SIG-M5 treated with dmso at 0.1 percent for 504 hours (cell line): ENCODE data around the gene ERC2.

Source experiments
- DNase-seq: peaks from one replicate; lab custom pipeline; 2025; ENCODE audit not compliant: unreplicated experiment; lab: John Stamatoyannopoulos, UW

ERC2 gene

DNA sequence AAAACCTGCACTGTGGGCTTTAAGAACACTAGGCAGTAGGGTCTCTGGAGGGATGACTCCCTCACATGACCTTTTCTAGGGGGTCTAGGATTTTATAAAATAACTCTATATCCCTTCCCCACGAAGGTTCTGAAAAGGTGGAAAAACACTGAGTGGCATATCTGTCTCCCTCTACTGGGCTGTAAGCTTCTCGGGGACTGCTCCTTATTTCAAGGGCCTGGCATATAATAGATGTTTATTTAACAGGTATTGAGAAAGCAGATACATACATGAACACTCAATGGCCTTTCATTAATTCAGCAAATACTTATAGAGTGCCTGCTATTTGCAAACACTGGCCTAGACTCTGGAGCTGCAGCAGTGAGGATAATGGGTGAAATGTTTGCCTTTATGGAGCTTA, 834.9 kb downstream of the ERC2 start:
- no peak for DNase-seq

DNA sequence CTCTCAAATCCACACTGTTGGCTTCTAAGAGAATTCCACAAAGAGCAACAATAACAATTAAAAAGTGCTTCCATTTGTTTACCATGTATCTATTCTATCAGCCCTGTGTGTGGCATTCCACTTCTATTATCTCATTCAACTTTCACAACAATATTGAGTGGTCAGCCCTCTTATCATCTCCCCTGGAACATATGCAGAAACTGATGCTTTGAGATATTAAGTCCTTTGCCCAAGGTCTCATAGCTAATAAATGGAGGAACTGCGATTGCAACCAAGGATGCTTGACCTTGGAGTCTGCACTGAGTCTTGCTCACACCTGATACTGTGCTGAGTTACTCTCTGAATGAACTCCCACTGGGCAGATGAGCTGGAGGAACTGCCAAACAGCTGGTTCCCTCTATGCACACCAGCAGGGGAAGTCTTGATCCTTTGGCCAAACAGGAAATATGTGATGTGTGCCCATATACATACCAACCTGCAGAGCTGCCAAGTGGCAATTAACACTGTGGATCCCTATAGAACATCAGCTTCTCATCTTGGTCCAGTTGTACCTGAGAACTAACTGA, 836.4 kb downstream of the ERC2 start:
- DNase-seq = no peak

DNA sequence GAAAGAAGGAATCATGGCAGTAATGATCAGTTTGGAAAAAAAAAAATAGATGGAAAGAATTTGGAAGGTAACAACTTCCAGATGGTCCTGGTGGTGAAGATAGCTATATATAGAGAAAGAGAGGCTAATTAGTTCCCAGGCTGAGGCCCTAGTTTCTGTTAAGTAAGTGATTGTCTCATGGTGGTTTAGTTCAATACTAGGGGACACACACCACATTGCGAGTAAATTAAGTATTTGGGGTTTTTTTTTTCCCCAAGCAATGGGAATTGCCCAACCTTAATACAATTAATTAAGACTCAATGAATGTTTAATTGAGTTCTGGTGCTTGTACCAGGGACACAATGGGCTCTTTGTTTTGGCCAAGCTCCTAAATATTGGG, 837.4 kb downstream of the ERC2 start:
- DNase-seq = no peak

DNA sequence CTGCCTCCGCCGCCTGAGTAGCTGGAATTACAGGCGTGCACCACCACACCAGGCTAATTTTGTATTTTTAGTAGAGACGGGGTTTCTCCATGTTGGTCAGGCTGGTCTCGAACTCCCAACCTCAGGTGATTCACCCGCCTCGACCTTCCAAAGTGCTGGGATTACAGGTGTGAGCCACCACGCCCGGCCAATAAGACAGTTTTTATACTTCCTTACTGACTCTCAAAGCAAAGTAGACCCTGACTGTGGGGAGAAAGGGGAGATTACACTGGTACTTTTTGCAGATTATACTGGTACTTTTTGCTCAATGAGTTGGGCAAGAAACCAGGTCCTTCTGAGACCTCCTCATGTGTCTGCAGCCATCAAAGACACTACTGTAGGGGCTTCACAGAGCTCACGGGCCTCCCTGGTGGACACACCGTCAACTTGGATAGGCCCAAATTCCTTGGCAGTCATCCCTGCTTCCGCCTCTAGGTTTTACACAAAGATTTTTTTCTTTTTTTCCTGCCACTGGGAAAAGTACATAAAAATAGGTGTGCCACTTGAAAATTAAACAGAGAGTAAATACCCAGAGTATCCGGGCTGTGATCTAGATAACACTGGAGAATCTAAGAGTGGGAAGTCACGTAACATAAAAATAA, 837.9 kb downstream of the ERC2 start:
- DNase-seq = no peak

DNA sequence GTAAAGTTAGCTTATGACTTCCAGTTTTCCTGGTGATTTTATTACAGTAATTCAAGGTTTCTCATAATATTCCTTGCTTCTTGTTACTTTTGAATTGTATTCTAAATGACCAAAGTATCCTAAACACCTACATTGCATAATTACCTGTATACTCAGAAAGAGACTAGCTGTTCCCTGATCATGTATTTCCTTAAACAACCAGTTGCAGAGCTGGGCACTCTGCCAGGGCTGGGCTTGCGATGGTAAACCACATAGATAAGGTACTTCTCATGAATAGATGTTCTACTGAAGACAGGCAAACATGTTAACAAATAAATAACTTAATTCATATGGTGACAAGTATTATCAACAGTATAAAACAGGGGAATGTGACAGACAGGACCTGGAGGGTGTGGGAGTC, 838.8 kb downstream of the ERC2 start:
- no peak for DNase-seq

DNA sequence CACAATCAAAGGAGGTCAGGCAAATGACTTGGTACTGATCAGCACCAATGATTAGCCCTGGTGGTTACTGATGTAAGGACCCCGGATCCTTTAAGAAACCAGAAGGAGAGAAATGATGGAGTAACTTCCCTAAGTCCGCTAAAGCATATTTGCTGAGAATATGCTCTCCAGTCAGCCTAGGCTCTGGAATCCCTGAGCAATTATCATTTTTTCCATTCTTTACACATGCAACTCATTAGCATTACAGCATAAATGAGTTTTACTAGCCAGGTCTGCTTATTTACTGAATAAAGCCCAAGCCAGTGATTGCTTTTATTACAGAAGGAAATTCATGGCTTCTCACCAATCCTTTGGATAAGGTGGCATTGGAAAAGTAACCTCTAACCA, 842.0 kb downstream of the ERC2 start:
- DNase-seq = no peak

DNA sequence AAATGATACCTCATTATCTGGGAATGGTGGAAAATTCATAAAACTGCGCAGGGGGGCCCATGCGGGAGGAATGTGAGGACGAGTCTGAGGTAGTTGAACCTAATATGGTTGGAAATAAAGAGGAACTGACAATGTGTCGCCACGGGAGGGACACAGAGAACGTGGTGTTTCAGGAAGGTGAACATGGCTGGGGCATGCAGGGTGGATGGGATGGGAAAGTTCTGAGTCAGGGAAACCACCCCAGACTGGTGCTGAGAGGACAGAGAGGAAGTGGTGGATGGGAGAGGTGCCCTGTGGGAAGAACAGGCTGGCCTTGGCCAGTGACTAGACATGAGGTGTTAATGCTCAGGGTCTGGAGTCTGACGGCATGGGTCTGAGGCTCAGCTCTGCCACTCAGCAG, 844.0 kb downstream of the ERC2 start:
- DNase-seq = no peak

DNA sequence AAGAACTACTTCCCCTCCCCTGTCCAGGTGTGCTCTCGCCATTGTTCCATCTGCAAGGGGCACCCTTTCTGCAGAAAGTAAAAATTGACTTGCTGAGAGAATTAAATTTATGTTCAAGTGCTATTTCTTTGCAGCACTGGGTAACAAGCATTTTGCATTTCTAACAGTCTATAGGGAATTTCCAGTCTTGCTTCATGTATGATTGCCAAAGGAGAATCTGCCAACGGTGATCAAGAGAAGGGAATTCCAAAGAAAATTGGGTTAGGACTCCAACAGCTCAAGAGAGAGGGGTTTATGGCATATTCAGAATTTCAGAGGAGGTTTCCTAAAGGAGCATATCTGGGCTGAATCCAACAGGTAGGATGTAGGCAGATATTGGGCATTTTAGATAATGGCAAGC, 844.5 kb downstream of the ERC2 start:
- DNase-seq = no peak

DNA sequence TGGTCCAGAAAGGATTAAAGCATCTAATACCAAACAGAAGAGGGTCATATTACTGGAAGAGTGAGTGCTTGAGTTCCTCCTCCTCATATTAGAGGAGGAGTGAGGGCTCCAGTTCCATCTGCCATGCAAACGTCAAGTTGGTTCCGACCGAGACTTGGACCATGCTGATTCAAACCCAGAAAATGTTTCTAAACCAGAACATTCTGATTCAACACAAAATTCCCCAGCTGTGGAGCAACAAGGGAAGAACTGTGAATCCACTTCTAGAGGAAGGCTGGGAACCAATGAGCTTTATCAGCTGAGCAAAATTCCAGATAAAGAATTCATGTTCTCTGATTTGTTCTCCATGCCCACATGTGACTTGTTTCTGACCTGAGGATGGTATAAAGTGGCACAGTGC, 845.5 kb downstream of the ERC2 start:
- no peak for DNase-seq

DNA sequence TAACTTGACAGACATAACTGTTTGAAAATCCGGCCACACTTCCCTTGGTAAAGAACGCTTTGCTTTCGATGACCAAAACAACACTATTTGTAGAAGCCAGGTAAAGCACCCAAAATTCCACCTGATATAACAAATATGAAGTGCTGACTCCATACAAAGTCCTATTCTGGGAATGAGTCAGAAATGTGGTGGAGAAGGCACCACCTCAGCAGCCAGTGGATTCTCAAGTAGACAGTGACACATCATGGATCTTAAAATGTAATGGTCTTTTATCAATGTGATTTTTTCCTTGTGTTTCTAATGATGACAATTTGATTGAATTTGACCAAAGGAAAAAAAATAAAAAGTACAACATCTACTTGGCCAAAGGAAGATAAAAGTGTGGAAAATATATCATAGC, 846.2 kb downstream of the ERC2 start:
- no peak for DNase-seq

DNA sequence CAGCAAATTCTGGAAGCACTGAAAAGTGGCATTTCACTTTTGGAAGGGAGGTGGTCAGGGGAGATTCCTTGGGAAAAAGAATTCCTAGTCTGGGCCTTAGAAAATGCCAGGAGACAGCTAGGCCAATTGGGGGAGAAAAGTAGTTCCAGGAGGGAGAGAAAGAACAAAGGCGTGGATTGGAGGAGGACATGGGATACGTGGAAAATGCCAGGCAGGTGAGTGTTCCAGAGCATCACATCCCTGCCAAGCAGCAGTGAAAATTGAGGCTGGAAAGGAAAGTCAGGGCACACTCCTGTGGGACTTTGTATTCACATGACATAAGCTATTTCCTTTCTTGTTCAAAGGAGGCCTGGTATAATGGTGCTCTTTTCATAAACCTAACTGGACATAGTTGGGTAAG, 846.6 kb downstream of the ERC2 start:
- DNase-seq = no peak

DNA sequence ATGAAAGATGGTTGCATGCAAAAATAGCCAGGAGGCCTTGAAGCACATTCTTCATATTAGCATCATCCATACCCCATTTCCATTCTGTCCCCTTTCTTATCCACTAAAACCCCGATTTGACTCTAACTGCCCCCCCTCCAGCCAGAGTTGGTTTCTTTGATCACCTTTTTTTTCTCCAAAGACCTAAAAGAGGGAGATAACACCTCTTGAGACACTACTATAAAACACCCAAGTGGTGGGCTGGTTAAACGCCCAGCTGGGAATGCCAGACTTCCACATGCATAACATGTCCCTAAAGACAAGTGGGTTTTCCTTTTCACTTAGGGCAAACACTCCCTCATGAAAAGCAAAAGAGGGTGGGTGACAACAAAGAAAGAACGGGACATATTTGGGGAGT, 847.2 kb downstream of the ERC2 start:
- DNase-seq = no peak

DNA sequence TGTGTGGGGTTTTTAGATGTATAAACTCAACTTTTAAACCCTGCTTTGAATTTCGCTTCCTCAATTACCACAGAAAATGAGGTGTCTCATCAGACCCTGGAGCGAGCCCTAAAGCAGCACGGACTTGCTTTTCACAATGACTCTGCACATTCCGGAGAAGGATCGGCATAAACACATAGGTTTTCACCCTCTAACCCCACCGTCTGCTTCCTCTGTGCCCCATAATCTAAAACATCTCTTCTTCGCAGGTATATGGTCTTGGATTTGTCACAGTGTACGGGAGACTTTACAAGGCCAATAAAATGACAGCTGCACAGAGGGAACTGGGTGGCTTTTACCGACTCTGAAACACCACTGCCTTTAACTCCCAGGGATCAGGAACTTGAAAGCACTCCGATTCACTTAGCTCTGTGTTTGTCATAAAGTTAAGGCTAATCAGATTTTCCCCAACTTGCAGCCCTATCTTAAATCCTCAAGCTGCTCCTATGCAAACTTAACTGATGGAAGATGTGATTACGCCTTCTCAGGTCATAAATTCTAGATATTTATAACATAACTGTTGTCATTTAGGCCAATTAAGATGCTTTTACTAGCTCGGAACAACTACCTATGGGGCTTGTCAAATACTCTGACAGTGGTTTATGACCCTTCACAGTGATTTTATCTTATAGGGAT, 847.8 kb downstream of the ERC2 start:
- DNase-seq = no peak

DNA sequence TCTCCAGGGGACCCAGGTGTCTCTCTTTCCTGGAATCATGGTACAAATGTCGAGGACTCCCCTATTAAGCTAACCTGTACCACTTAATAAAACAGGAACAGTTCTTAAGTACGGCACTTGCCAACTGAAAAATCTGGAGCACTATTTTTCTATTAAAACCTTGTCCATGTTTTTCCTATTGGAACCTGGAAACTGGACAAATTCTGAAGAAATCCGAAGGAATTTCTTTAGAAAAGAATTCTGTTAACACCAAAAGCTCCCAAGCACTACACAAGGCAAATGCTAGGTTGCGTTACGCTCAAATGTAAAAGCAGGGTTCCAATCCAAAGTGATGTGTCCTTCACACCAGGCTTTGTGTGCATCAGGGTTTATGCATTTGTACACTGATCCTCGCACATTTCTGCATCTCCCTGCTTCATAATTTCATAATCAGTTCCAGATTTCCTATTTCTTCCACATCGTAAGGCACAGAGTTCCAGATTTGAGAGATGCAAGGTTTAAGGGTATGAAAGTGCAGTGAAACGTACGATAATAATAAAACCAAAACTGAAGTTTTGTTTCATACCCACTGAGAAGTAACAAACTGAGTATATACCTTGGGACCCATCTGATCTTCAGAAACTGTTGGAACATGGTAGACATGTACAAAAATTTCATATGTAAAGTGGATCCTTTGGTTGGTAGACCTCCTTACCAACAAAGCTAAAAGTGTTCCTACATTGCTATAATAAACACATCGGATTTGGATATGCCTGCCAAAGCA, 849.0 kb downstream of the ERC2 start:
- no peak for DNase-seq

DNA sequence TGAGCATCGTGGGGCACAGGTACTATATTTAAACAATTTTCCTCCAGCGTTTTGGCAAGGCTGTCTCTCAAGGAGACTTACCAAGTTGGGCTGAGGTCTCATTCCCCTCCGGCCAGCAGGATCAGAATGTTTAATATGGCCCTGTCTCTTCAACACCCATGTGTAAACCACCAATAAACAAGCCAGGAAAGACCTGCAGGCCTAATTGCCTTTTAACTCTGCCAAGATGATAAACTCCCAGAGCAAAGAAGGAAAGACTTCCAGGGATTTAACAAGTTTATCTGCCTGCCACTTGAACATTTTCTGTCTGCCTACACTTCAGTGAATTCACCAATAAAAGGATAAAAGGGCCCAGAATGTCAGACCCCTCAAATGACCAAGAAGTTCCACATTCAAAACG, 850.9 kb downstream of the ERC2 start:
- DNase-seq = no peak

DNA sequence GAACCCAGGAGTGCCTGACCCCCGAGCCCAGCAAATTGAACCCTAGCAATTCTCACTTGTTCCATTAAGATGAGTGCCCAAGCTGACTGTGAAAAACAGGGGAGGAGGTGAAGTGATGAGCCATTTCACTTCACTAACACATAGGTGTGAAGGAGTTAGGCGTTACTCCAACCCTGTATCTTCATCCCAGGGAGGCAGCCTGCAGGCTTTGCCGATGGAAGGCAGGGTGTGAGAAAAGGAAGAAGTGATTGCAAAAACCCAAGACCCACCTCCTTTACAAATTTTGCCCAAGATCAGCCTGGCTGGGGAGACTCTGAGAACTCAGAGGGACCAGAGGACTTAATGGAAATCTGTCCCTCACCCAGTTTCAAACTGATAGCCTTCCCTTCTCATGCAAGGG, 851.5 kb downstream of the ERC2 start:
- DNase-seq = no peak

DNA sequence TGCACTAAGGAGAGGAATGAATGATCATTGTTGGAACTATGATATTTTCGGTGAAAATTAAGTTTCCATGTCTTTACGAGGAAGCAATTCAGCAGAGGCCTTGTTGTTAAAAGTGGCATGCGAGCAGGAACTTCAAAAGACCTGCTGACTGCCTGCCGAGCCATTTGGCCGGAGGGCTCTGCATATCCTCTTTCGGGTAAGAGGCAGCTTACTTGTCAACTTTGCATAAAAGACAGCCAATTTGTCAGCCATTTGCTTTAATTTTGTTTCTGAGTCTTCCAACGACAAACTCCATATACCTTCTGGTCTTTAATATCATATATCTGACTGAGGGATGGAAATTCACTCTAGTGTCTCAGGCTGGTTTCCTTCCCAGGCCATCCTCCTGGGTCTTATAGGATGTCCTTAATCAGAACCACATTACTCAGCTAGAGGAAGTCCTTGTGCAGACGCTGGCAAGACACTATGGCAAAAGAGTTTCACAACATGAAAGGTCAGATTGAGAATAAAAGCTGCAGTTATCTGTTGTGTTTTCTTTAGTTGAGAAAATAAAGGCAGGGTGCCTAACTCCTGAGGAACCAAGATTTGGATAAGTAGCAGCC, 852.5 kb downstream of the ERC2 start:
- no peak for DNase-seq

DNA sequence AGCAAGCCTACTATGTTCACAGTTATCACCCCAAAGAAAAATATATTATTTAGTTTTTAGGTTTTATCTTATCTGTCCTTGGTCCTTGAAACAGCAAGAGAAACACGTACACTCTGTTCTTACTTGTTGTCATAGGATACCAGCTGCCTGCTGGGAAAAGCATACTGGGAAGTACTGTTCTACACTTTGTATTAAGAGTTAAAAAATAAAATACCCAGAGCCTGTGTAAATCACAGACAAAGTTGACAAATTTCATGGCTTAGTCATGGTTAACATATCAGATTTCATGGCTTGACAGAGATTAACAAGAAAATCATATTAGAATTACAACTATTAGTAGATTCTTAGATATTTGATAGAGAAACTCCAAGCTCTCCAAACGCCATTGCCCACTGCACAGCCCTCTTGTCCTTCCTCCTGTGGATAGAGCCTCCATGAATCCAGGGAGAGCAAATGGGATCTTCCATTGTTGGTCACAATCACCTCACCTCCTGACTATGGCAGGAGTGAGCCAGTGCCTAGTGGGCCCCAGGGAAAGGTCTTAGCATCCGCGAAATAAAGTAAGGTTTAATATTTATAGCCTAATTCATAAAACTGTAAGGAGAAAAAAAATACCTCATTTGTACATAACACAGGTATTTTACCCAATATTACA, 853.1 kb downstream of the ERC2 start:
- DNase-seq = no peak

DNA sequence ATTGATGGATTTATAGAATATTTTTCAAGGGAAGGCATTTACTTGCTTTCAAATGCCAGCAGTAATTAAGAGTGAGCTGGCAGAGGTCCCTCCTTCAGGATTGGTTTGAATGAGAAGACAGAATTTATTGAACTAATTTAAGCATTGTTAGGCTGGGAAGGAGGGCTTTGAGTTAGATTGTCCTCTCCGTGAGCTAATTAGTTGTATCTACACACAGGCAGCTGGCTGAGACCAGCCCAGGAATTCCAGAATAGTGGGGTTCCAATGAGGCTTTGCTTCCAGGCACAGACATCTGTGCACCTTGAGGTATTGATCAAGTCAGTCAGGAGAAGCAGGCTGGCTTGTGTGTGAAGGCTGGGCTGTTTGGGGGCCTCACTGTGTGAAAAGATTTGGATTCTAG, 857.1 kb downstream of the ERC2 start:
- no peak for DNase-seq

DNA sequence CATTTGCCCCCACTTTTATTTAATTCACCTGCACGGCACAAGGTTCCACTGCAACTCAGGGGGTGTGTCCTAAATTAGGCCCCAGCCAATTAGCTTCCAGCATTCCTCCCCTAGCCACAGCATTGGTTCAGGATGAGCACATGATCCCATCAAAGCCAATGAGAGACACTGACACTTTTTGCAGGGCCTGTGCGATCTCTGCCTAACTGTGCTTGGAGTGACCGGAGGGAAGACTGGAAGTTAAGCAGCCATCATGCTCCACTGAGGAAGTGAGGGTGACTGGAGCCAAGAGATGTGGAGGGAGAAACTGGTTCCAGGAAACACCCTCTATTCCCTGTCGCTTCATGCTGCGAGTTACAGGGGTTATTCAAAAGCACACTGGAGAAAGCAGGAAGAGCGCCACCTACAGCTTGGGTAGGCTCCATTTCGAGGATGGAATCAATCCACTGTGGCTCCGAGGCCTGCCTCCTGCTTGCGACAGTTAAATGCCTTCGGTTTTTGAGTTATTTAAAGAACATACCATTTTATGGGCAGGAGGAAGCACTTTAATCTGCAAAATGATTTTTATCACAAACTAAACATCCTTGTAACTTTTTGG, 858.9 kb downstream of the ERC2 start:
- DNase-seq = no peak
